HG02870 (cell line): ENCODE results near the gene DGKB.

Experiments used
- ATAC-seq: cut with Tn5 transposase; IDR thresholded peaks from one replicate; pipeline ENCODE4 v1.9.1; 2021; ENCODE audit warnings: mild to moderate bottlenecking, moderate library complexity; ENCODE audit not compliant: unreplicated experiment

Gene DGKB

DNA sequence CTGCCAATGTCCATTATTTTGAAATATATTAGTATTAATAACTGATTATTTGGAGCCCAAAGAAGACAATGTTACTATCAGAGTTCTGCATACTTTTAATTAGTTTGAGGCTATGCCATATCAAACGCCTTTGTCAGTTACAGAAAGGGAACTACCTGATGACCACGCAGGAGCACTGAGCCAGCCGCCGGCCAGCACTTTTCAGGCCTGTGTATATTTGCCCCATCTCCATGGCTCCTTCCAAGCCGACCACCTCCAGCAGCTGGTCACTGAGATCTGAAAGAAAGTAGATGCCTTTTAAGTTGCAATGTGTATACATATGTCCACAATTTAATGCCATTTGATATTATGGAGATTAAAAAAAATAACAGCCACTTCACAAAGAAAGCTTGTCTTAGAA, 724.7 kb downstream of the DGKB start:
- ATAC-seq = no peak

DNA sequence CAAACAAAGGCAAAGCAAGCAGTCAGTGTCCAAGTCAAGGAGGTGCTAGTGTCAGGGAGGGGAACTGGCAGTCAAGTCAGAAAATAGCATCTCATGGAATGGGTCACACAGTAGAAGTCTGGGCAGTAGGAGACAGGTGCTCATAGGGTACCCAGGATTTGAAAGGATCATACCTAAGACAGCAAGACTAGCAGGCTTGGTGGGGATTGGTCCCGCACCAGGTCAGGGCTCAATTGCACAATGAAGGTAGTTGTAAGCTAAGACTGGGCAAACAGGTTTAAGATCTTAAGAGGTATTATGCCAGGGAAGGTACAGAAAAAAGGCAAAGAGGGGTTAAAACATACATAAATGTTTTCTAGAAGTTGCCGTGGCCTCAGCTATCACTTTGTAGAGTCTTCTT, 731.7 kb downstream of the DGKB start:
- no peak for ATAC-seq

- ATAC-seq = no peak
These were observed 744.4 kb downstream of the DGKB start for GRCh38 chr7:14158111-14158510.

DNA sequence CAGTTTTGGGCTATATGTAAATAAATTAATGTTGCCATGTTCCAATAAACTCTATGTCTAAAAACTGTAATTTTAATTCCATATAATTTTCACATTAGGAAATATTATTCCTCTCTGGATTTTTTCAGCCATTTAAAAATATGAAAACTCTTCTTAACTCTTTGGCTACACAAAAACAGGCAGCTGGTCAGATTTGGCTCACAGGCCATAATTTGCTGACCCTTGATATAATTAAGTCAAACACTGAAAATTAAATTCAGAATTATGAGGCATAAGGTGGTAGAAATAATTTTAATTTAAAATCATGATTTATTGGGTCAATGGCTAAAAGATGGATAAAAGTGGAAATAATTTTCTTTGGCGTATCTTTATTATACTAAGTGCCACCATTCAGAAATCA, 746.1 kb downstream of the DGKB start:
- ATAC-seq = no peak

DNA sequence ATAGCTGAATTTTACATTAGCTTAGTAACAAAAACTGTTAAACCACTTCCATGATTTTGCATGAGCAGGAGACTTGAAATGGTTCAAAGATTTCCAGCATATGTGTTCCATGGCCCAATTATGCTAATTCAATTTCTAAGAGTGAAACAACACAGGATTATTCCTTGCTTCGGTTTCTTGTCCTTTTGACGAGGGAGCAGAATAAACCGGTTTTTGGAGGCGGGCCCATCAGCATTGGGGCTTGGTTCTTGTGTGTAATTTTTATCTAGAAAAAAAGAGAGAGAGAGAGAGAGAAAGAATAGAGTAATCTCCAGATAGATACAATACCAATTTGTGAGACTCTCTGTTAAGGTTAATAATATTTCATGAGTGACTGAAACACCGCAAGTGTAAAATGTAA, 753.6 kb downstream of the DGKB start:
- no peak for ATAC-seq

DNA sequence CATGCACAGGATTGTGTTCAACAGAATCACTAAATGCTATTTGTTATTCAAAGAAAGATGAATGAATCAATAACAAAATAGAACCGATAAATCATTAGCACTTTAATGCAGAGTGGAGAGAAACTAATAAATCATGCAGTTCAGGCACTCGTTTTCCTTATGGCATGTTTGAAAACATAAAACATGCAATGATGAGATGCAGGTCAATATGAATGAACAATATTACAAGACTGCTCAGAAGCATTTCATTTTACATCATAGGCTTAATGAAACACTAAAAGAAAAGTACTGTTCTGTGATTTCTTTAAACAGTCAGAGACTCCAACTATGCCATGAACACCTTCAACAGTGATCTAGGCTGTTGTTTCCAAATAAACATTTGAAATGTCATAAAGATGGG, 755.0 kb downstream of the DGKB start:
- ATAC-seq = no peak

GRCh38 chr7:14144538-14144937, 758.0 kb downstream of the DGKB start:
- no peak for ATAC-seq

- ATAC-seq = no peak
These were observed 758.4 kb downstream of the DGKB start for GRCh38 chr7:14144109-14144508.

DNA sequence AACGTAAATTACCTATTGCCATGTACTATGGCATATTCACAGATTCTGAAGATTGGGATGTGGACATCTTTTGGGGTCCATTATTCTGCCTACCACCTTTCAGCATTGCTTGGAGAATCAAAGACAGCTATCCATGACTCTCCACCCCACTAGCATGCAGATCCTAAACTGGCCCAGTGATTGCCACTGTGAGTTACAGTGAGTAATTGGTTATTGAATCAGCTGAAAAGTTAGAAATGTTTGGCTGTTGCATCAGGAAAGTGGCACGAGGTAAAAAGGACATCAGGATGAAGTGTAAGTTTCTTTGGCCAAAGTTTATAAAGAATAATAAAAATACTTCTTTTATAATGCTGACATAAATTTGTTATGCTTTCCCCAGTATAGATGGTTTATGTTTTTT, 764.9 kb downstream of the DGKB start:
- ATAC-seq = no peak

- no peak for ATAC-seq
These were observed 768.8 kb downstream of the DGKB start for GRCh38 chr7:14133752-14134151.

- no peak for ATAC-seq
These were observed 776.6 kb downstream of the DGKB start for GRCh38 chr7:14125998-14126397.

GRCh38 chr7:14124716-14125115, 777.8 kb downstream of the DGKB start:
- no peak for ATAC-seq

DNA sequence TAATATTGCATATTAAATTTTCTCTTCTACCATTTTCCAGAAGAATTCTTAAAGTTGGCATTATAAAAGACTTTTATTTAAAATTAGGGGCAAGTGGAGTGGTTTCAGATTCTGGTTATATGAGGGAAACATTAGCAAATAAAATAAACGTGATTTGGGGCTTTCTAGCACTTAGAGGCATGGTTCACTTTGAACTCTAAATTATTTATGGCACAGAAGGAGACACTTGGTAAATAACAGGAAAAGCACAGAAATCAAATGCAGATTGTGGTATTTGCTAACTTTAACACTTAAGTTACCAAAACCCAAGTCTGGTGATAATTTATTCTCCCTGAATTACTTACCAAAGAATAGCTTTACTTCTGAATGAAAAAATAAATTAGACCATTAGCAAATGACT, 778.6 kb downstream of the DGKB start:
- no peak for ATAC-seq

DNA sequence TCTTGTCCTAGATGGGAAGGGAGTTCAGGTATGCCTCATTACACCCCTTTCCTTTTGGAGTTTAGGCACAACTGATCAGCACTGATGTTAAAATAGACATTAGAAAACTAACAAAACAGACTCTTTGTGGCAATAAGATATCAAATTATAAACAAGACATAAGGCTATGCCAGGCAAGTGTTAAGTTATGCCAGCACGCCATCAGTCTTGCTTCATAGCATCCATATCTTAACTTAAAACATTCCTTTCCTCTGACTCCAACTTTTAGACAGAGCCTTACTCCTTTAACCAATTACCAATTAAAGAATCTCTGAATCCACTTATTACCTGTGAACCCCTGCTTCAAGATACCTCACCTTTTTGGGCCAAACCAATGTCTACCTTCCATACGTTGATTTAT, 786.9 kb downstream of the DGKB start:
- no peak for ATAC-seq

GRCh38 chr7:14104861-14105260, 797.7 kb downstream of the DGKB start:
- no peak for ATAC-seq

DNA sequence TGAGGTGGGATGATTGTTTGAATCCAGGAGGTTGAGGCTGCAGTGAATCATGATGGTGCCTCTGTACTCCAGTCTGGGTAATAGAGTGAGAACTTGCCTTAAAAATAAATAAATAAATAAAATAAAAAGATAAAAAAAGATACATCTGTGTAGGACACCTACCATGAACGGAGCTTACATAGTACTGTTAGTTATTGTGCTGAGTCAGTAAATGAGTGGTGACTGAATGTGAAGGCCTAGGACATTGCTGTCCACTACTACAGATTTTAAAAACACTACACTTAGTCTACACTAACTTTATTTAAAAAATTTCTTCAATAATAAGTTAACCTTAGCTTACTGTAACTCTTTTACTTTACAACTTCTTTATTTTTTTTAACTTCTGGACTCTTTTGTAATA, 806.4 kb downstream of the DGKB start:
- ATAC-seq = no peak

DNA sequence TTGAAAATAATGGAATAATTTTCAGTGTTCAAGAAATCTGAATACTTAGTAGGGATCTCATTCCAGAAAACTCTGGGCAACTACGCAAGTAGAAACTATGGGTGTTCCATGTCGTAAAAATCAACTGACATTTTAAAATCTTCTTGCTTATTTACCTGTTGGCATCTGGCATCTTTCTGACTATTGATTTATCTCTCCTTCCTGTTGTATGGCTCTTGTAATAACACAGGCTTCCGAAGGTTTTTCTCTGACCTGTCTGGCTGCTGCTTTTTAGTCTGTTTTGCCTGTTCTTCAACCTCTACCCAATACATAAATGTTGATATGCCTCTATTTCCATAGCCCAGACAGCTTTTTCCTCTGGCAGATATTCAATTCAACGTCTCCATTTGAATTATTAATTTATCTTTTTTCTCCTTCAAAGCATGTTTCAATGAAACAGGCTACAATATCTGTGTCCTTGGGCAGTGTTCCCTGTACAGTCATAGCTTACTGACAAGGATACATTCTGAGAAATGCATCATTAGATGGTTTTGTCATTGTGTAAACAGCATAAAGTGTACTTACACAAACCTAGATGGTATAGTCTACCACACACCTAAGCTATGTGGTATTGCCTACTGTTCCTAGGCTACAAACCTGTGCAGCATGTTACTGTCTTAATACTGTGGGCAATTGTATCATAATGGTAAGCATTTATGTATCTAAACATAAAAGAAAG, 807.2 kb downstream of the DGKB start:
- no peak for ATAC-seq
